ENCODE measurements around the gene ARIH2. TPM values are rescaled to one million over a fixed set of nuclear protein-coding genes. Genes with fewer than 3 reads are reported as not detected.
A peak's percentile ranks its signal among the peaks of the same experiment; 100 is the strongest.

Gene ARIH2
- total and polyA plus RNA-seq, 9 of the 15 experiments (the other 6 are each of a cell fraction or from before 2014, with no cell fraction given) = 27.0 to 120 (median 108) TPM

GRCh38 chr3:49020330-49021212, 101.9 kb downstream of the ARIH2 start (continued):
- no peak for TF ChIP-seq LEF1 (IDR thresholded peaks at IDR 0.05)
- no peak for TF ChIP-seq SP1 (CRISPR knock-in tag; IDR thresholded peaks at IDR 0.05)
- TF ChIP-seq HNRNPUL1 (IDR thresholded peaks at IDR 0.05; ENCODE audit: low read length) = no peak
- TF ChIP-seq CHD1 (IDR thresholded peaks at IDR 0.05; ENCODE audit: low read length) = peak; percentile 83
- TF ChIP-seq TCF15 (CRISPR knock-in tag; IDR thresholded peaks at IDR 0.05) = no peak
- TF ChIP-seq SIN3A (IDR thresholded peaks at IDR 0.05; ENCODE audit: borderline replicate concordance in 2 of 2, control insufficient read depth in 1 of 2, low read depth in 2 of 2, low read length in 2 of 2) = peak in 1 of 2 experiments; percentile 53; a peak in 1 of 4 replicates
- peak; percentile 43; the same call in 1 of the 2 replicates for TF ChIP-seq NR1H2 (CRISPR knock-in tag; IDR thresholded peaks at IDR 0.05)
- TF ChIP-seq, protein P1, sequence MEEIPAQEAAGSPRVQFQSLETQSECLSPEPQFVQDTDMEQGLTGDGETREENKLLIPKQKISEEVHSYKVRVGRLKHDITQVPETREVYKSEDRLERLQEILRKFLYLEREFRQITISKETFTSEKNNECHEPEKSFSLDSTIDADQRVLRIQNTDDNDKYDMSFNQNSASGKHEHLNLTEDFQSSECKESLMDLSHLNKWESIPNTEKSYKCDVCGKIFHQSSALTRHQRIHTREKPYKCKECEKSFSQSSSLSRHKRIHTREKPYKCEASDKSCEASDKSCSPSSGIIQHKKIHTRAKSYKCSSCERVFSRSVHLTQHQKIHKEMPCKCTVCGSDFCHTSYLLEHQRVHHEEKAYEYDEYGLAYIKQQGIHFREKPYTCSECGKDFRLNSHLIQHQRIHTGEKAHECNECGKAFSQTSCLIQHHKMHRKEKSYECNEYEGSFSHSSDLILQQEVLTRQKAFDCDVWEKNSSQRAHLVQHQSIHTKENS (CRISPR knock-in tag; IDR thresholded peaks at IDR 0.05) = no peak
- TF ChIP-seq SRF (CRISPR knock-in tag; IDR thresholded peaks at IDR 0.05) = no peak
- TF ChIP-seq ZFP1 (CRISPR knock-in tag; IDR thresholded peaks at IDR 0.05) = no peak
- no peak for TF ChIP-seq ZBTB49 (CRISPR knock-in tag; IDR thresholded peaks at IDR 0.05; ENCODE audit: borderline replicate concordance)
- TF ChIP-seq KAT2B (IDR thresholded peaks at IDR 0.05; ENCODE audit: low read depth, low read length) = no peak
- TF ChIP-seq KAT7 (CRISPR knock-in tag; IDR thresholded peaks at IDR 0.05; ENCODE audit: borderline replicate concordance) = no peak; the same call in 1 of the 2 replicates
- no peak for TF ChIP-seq KHSRP (IDR thresholded peaks at IDR 0.05)
- no peak for TF ChIP-seq EZH2 (IDR thresholded peaks at IDR 0.05; ENCODE audit: borderline replicate concordance, low read depth, low read length)
- no peak for TF ChIP-seq TRIM25 (IDR thresholded peaks at IDR 0.05; ENCODE audit: borderline replicate concordance)
- TF ChIP-seq NFIX (CRISPR knock-in tag; IDR thresholded peaks at IDR 0.05; ENCODE audit: low read depth) = no peak
- TF ChIP-seq, protein P2, sequence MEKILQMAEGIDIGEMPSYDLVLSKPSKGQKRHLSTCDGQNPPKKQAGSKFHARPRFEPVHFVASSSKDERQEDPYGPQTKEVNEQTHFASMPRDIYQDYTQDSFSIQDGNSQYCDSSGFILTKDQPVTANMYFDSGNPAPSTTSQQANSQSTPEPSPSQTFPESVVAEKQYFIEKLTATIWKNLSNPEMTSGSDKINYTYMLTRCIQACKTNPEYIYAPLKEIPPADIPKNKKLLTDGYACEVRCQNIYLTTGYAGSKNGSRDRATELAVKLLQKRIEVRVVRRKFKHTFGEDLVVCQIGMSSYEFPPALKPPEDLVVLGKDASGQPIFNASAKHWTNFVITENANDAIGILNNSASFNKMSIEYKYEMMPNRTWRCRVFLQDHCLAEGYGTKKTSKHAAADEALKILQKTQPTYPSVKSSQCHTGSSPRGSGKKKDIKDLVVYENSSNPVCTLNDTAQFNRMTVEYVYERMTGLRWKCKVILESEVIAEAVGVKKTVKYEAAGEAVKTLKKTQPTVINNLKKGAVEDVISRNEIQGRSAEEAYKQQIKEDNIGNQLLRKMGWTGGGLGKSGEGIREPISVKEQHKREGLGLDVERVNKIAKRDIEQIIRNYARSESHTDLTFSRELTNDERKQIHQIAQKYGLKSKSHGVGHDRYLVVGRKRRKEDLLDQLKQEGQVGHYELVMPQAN (IDR thresholded peaks at IDR 0.05; ENCODE audit: borderline replicate concordance) = no peak
- TF ChIP-seq DNMT1 (IDR thresholded peaks at IDR 0.05) = no peak
